Ascending aorta (tissue), 2 donors: ENCODE measurements around the gene SEL1L2. TPM values are rescaled to one million over a fixed set of nuclear protein-coding genes. Genes with fewer than 3 reads are reported as not detected.

Experiments
- DNase-seq, 2 donors: peaks; one replicate each; pipeline ENCODE4 v3.0.0-alpha.2; 2019; ENCODE audit warnings: low spot score in 2 of 2
- H3K27ac ChIP-seq, 2 donors: fragments of 200-600 bp; sonication (generic); one replicate each; pipeline ENCODE4 v1.5.1; 2016 to 2017; ENCODE audit warnings: mild to moderate bottlenecking in 1 of 2
- H3K27me3 ChIP-seq: fragments of 200-600 bp; sonication (generic); one replicate; pipeline ENCODE4 v1.5.1; 2017
- H3K36me3 ChIP-seq, 2 donors: fragments of 200-600 bp; sonication (generic); one replicate each; pipeline ENCODE4 v1.5.1; 2016
- H3K4me1 ChIP-seq, 2 donors: fragments of 200-600 bp; sonication (generic); one replicate each; pipeline ENCODE4 v1.5.1; 2016 to 2017; ENCODE audit warnings: mild to moderate bottlenecking in 1 of 2
- H3K4me3 ChIP-seq, 2 donors: fragments of 200-600 bp; sonication (generic); one replicate each; pipeline ENCODE4 v1.5.1; 2016 to 2017; ENCODE audit warnings: mild to moderate bottlenecking in 1 of 2
- H3K9me3 ChIP-seq, 2 donors: fragments of 200-600 bp; sonication (generic); one replicate each; pipeline ENCODE4 v1.5.1; 2016
- intact Hi-C: fragments of 100-400 bp; cut with DNase I; formaldehyde crosslinking; loops from one replicate; pipeline ENCODE4 v1.15.1; 2023
- total RNA-seq: library from RNA; depleted of rRNA; stranded (reverse); fragments of >200 nt; gene quantifications from one replicate; pipeline ENCODE4 v1.1.0, GENCODE V29; 2016
- TF ChIP-seq, protein P1 (sequence below), 3 experiments: fragments of 200-600 bp in 2 of 3; fragments of 450-650 bp in 1 of 3; sonication (generic) in 2 of 3; IDR thresholded peaks; one replicate each; pipeline ENCODE4 v1.5.1; 2016 to 2019; ENCODE audit warnings: antibody characterized with exemption in 3 of 3, mild to moderate bottlenecking in 1 of 3, moderate library complexity in 1 of 3

Gene SEL1L2
- total RNA-seq, 1 donor from 2014 or later, result not detected

DNA sequence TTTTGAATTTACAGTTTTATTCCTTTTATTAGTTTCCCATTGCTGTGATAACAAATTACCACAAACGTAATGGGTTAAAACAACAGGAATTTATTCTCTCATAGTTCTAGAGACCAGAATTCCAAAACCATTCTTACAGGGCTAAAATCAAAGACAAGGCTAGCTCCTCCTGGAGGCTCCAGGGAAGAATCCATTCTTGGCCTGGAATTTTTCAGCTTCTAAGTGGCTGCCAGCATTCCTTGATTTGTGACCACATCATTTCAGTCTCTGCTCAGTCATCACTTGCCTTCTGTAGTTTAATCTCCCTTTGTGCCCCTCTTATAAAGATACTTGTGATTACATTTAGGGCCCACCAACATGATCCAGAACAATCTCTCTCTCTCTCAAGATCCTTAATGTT lies 897 bp upstream of the SEL1L2 start:
- intact Hi-C loops, result no loop called here
- Histone ChIP-seq H3K36me3 (no peaks in the 10 kb centered on the region), H3K4me3 (no peak overlapping the region), H3K27ac (no peak overlapping the region), H3K4me1 (no peaks in the 10 kb centered on the region), H3K9me3 (peaks cover 4 to 21% of the 10 kb centered on the region in 2 donors), H3K27me3 (no peaks in the 10 kb centered on the region)
- no peak for DNase-seq
- TF ChIP-seq, protein P1, sequence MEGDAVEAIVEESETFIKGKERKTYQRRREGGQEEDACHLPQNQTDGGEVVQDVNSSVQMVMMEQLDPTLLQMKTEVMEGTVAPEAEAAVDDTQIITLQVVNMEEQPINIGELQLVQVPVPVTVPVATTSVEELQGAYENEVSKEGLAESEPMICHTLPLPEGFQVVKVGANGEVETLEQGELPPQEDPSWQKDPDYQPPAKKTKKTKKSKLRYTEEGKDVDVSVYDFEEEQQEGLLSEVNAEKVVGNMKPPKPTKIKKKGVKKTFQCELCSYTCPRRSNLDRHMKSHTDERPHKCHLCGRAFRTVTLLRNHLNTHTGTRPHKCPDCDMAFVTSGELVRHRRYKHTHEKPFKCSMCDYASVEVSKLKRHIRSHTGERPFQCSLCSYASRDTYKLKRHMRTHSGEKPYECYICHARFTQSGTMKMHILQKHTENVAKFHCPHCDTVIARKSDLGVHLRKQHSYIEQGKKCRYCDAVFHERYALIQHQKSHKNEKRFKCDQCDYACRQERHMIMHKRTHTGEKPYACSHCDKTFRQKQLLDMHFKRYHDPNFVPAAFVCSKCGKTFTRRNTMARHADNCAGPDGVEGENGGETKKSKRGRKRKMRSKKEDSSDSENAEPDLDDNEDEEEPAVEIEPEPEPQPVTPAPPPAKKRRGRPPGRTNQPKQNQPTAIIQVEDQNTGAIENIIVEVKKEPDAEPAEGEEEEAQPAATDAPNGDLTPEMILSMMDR (IDR thresholded peaks at IDR 0.05), result no peak

DNA sequence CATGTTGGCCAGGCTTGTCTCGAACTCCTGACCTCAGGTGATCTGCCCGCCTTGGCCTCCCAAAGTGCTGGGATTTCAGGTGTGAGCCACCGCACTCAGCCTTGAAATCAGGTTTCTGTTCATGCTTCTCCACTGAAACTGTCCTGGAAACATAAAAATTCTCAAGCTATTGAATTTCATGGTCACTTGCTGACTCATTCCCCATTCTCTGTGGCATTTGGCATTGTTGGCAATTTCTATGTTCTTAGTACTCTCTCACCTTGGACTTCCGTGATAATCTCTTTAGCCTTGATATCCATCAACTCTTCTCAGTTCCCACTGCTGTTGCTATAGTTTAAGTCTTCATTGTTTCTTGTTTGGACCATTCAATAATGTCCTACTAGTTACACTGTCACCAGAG lies 6.2 kb downstream of the SEL1L2 start:
- H3K4me3 ChIP-seq, result no peak overlapping the region
- intact Hi-C loops, result no loop called here
- no peaks in the 10 kb centered on the region for H3K9me3 ChIP-seq
- no peaks in the 10 kb centered on the region for H3K36me3 ChIP-seq
- TF ChIP-seq, protein P1 (IDR thresholded peaks at IDR 0.05), result no peak
- no peaks in the 10 kb centered on the region for H3K4me1 ChIP-seq
- no peak overlapping the region for H3K27ac ChIP-seq
- no peak for DNase-seq
- no peaks in the 10 kb centered on the region for H3K27me3 ChIP-seq

DNA sequence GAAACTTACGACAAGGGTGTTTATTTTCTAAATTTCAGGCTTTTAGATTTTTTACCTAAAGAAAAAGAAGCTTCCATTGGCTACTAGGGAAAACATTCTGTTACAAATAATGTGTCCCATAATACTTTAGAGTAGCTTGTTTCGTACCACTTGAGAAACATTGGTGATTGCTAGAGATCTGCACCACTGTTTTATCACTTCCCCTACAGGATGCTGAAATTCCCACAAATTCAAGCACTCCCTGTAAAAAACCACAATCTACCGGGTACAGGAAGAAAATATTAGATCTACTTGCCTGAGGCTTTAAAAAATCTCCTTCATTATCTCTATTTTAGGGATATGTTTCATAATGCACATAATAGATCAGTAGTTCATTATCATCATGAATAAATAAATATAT lies 29.9 kb downstream of the SEL1L2 start:
- Histone ChIP-seq H3K4me3 (no peak overlapping the region), H3K9me3 (no peaks in the 10 kb centered on the region), H3K36me3 (no peaks in the 10 kb centered on the region), H3K27me3 (no peaks in the 10 kb centered on the region), H3K27ac (no peak overlapping the region), H3K4me1 (no peaks in the 10 kb centered on the region)
- intact Hi-C loops, result no loop called here
- TF ChIP-seq, protein P1 (IDR thresholded peaks at IDR 0.05), result no peak
- DNase-seq, result no peak

DNA sequence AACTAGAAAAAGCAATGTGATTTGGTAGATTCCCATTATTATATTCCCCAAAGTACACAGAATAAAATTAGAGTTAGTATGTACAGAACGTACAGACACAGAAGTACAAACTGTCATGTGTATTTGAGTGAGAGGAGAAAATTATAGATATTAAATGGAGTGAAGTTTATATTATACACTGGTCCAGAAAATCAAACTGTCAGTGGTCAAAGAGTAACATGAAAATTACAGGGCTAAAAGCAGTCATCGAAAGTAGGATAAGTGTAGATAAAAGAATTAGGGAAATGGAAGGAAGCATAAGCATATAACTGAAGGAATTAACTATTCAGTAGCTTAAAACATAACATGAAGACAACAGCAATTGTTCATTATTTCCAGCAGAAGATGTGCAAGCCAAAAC lies 30.3 kb downstream of the SEL1L2 start:
- H3K36me3 ChIP-seq, result no peaks in the 10 kb centered on the region
- intact Hi-C loops, result no loop called here
- TF ChIP-seq, protein P1 (IDR thresholded peaks at IDR 0.05), result no peak
- H3K27ac ChIP-seq, result no peak overlapping the region
- no peaks in the 10 kb centered on the region for H3K9me3 ChIP-seq
- no peaks in the 10 kb centered on the region for H3K27me3 ChIP-seq
- no peak for DNase-seq
- no peak overlapping the region for H3K4me3 ChIP-seq
- H3K4me1 ChIP-seq, result no peaks in the 10 kb centered on the region

DNA sequence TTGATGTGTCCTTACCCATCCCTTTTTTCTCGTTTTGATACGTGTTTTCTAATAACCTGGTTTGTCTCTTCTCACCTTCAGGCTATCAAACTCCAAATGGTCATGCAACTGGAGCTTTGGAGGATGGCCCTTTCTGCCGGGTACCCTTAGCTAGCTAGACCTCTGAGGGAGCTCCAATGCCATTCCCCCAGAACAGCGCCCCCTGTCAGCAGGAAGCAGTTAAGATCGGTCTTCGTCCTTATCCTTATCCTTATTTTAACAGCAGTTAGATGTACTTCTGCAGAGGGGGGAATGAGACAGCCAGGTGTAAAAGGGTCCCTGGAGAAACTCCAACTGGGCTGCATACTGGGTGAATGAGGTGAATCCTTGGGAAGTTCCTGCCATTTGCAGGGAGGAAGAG lies 37.2 kb downstream of the SEL1L2 start:
- Histone ChIP-seq H3K27me3 (no peaks in the 10 kb centered on the region), H3K4me1 (no peaks in the 10 kb centered on the region), H3K36me3 (no peaks in the 10 kb centered on the region), H3K9me3 (no peaks in the 10 kb centered on the region), H3K4me3 (no peak overlapping the region), H3K27ac (no peak overlapping the region)
- intact Hi-C loops, result no loop called here
- TF ChIP-seq, protein P1 (IDR thresholded peaks at IDR 0.05), result no peak
- no peak for DNase-seq

DNA sequence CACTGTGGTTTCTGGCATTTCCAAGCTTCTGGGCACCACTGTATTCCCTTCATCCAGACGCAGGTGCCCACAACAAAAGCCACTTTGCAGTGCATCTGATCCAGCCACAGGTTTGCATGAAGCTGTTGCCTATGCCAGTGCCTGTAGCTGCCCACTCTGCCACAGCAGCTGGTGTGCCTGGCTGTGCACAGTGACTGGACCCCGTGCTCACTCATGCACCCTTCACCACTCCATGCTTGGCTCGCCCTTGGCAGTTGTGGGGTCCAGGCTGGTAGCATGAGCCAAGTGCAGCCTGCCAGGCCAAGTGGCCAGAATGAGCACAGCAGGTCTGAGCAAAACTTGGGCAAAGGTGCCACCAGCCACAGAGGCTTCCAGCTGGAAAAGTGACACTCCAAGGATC lies 42.7 kb downstream of the SEL1L2 start:
- DNase-seq, result no peak
- TF ChIP-seq, protein P1 (IDR thresholded peaks at IDR 0.05), result no peak
- Histone ChIP-seq H3K4me3 (no peak overlapping the region), H3K9me3 (no peaks in the 10 kb centered on the region), H3K4me1 (no peaks in the 10 kb centered on the region), H3K27ac (no peak overlapping the region), H3K36me3 (no peaks in the 10 kb centered on the region), H3K27me3 (no peaks in the 10 kb centered on the region)
- intact Hi-C loops, result no loop called here
